Smooth muscle cell (in vitro differentiated cells): Measurements from ENCODE around the gene FKBP1A. TPM values are rescaled to one million over a fixed set of nuclear protein-coding genes. Genes with fewer than 3 reads are reported as not detected.

Experiments used
- DNase-seq: peaks from one replicate; lab custom pipeline; 2025; ENCODE audit not compliant: unreplicated experiment; lab: John Stamatoyannopoulos, UW
- H2AFZ ChIP-seq: fragments of 200-600 bp; sonication (generic); 2 replicates; pipeline ENCODE4 v1.6.0; 2016; ENCODE audit warnings: antibody characterized with exemption, low read depth, mild to moderate bottlenecking
- H3F3A ChIP-seq: fragments of 200-600 bp; sonication (generic); 2 replicates; pipeline ENCODE4 v1.6.0; 2017; ENCODE audit warnings: antibody characterized with exemption, low read depth
- H3K27ac ChIP-seq: fragments of 200-600 bp; sonication (generic); 2 replicates; pipeline ENCODE4 v1.5.1; 2016; ENCODE audit warnings: low read depth, mild to moderate bottlenecking
- H3K27me3 ChIP-seq: fragments of 200-600 bp; sonication (generic); 2 replicates; pipeline ENCODE4 v1.6.1; 2016; ENCODE audit warnings: low read depth, mild to moderate bottlenecking
- H3K36me3 ChIP-seq: fragments of 200-600 bp; sonication (generic); 2 replicates; pipeline ENCODE4 v1.5.1; 2016; ENCODE audit warnings: low read depth
- H3K4me1 ChIP-seq: fragments of 200-600 bp; sonication (generic); 2 replicates; pipeline ENCODE4 v1.5.1; 2016; ENCODE audit warnings: low read depth
- H3K4me2 ChIP-seq: fragments of 200-600 bp; sonication (generic); 2 replicates; pipeline ENCODE4 v1.6.0; 2016; ENCODE audit warnings: mild to moderate bottlenecking
- H3K4me3 ChIP-seq: fragments of 200-600 bp; sonication (generic); 2 replicates; pipeline ENCODE4 v1.5.1; 2016; ENCODE audit warnings: mild to moderate bottlenecking
- H3K79me2 ChIP-seq: fragments of 200-600 bp; sonication (generic); 2 replicates; pipeline ENCODE4 v1.6.0; 2016; ENCODE audit warnings: low read depth, mild to moderate bottlenecking
- H3K9ac ChIP-seq: fragments of 200-600 bp; sonication (generic); 2 replicates; pipeline ENCODE4 v1.6.0; 2016; ENCODE audit warnings: low read depth
- H3K9me3 ChIP-seq: fragments of 200-600 bp; sonication (generic); replicated peaks from 2 replicates; pipeline ENCODE4 v1.5.1; 2016; ENCODE audit warnings: low read depth
- H4K20me1 ChIP-seq: fragments of 200-600 bp; sonication (generic); 2 replicates; pipeline ENCODE4 v1.6.0; 2016; ENCODE audit warnings: low read depth
- WGBS: methylation state at CpG from one replicate; pipeline ENCODE4 v1.1.7; 2016; ENCODE audit warnings: low lambda C conversion rate; 5-methylcytosine and 5-hydroxymethylcytosine counted together
- polyA plus RNA-seq: library from polyadenylated mRNA; unstranded; fragments of >200 nt; fragmentation: Nextera tagmentation; extraction: Ambion mirVana; gene quantifications from 2 replicates; pipeline ENCODE4 v1.2.1, GENCODE V29; 2016
- total RNA-seq: library from RNA; depleted of rRNA; stranded (reverse); fragments of >200 nt; gene quantifications from 2 replicates; pipeline ENCODE4 v1.2.3, GENCODE V29; 2014
- TF ChIP-seq, protein P1 (sequence below): fragments of 200-600 bp; sonication (generic); IDR thresholded peaks from 2 replicates; pipeline ENCODE4 v1.5.1; 2017; ENCODE audit warnings: borderline replicate concordance, mild to moderate bottlenecking, antibody characterized with exemption; ENCODE audit not compliant: insufficient read depth, poor library complexity, severe bottlenecking

Gene FKBP1A
- total and polyA plus RNA-seq, 2 experiments from 2014 or later: 163 to 184 TPM

DNA sequence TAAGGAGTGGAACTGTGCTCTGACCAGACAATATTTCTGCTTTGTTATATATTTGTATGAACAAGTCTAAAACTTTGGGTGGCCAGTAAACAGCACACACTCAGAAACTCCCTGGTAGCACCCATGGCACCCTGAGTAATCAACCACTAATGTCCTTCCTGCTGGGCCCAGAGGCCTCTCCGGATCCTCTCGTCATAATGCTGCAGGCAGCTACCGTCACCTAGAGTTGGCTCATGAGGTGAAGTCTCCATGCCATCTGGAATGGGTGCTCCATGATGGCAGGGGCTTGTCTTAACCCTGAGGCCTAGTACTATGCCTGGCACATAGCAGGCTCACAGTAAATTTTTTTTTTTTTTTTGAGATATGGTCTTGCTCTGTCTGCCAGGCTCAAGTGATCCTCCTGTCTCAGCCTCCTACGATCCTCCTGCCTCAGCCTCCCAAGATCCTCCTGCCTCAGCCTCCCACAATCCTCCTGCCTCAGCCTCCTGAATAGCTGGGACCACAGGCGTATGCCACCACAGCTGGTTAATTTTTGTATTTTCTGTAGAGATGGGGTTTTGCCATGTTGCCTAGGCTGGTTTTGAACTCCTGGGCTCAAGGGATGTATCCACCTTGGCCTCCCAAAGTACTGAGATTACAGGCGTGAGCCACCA is 60.9 kb downstream of the FKBP1A start:
- no peak overlapping the region for H2AFZ ChIP-seq
- no peak overlapping the region for H3K4me2 ChIP-seq
- TF ChIP-seq, protein P1, sequence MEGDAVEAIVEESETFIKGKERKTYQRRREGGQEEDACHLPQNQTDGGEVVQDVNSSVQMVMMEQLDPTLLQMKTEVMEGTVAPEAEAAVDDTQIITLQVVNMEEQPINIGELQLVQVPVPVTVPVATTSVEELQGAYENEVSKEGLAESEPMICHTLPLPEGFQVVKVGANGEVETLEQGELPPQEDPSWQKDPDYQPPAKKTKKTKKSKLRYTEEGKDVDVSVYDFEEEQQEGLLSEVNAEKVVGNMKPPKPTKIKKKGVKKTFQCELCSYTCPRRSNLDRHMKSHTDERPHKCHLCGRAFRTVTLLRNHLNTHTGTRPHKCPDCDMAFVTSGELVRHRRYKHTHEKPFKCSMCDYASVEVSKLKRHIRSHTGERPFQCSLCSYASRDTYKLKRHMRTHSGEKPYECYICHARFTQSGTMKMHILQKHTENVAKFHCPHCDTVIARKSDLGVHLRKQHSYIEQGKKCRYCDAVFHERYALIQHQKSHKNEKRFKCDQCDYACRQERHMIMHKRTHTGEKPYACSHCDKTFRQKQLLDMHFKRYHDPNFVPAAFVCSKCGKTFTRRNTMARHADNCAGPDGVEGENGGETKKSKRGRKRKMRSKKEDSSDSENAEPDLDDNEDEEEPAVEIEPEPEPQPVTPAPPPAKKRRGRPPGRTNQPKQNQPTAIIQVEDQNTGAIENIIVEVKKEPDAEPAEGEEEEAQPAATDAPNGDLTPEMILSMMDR: no peak
- H3K79me2 ChIP-seq: peaks cover 40% of the 10 kb centered on the region
- no peaks in the 10 kb centered on the region for H3K9me3 ChIP-seq
- no peak overlapping the region for H3K9ac ChIP-seq
- no peak overlapping the region for H3K4me3 ChIP-seq
- peaks cover 41% of the 10 kb centered on the region for H4K20me1 ChIP-seq
- no peaks in the 10 kb centered on the region for H3K27me3 ChIP-seq
- H3K27ac ChIP-seq: no peak overlapping the region
- WGBS: over 99% methylated on average over 6 of the region's 6 CpGs
- H3K36me3 ChIP-seq: no peaks in the 10 kb centered on the region
- no peak for DNase-seq
- H3F3A ChIP-seq: no peaks in the 10 kb centered on the region
- peaks cover 6% of the 10 kb centered on the region for H3K4me1 ChIP-seq

GRCh38 chr20:1331101-1331500 is 61.8 kb downstream of the FKBP1A start:
- Histone ChIP-seq H3K4me3 (no peak overlapping the region), H3K4me1 (peaks cover 14% of the 10 kb centered on the region), H3K27me3 (no peaks in the 10 kb centered on the region), H2AFZ (no peak overlapping the region), H4K20me1 (peaks cover 37% of the 10 kb centered on the region), H3K36me3 (no peaks in the 10 kb centered on the region), H3K9ac (no peak overlapping the region), H3K27ac (no peak overlapping the region), H3K9me3 (no peaks in the 10 kb centered on the region), H3F3A (peaks cover 6% of the 10 kb centered on the region), H3K79me2 (peaks cover 44% of the 10 kb centered on the region), H3K4me2 (no peak overlapping the region)
- no peak for DNase-seq
- TF ChIP-seq, protein P1: no peak
- WGBS: 100% methylated on average over 2 of the region's 2 CpGs

GRCh38 chr20:1330075-1330830 is 62.6 kb downstream of the FKBP1A start:
- Histone ChIP-seq H3K4me2 (no peak overlapping the region), H3K9me3 (no peaks in the 10 kb centered on the region), H3K9ac (no peak overlapping the region), H3F3A (peaks cover 6% of the 10 kb centered on the region), H3K79me2 (peaks cover 44% of the 10 kb centered on the region), H2AFZ (no peak overlapping the region), H3K4me3 (no peak overlapping the region), H3K27ac (no peak overlapping the region), H4K20me1 (peaks cover 37% of the 10 kb centered on the region), H3K4me1 (peaks cover 17% of the 10 kb centered on the region), H3K27me3 (no peaks in the 10 kb centered on the region), H3K36me3 (no peaks in the 10 kb centered on the region)
- 98% methylated on average over 6 of the region's 6 CpGs for WGBS
- no peak for DNase-seq
- TF ChIP-seq, protein P1: no peak
